Activated CD8-positive, alpha-beta memory T cell treated with anti-CD3 and anti-CD28 coated beads, Interleukin-2, amount 10 ng/mL, durations not matched to agents 7 days and 5 days (primary cell): ENCODE results near the gene C16orf92. TPM values are rescaled to one million over a fixed set of nuclear protein-coding genes. Genes with fewer than 3 reads are reported as not detected.

Experiments used
- ATAC-seq: fragments of 150-1000 bp; cut with Tn5 transposase; one replicate; pipeline ENCODE4 v1.10.0; 2021; ENCODE audit warnings: moderate library complexity
- CTCF ChIA-PET: fragments of 350-600 bp; sonication (Branson Sonifier 250); formaldehyde crosslinking; loops from one replicate; lab custom pipeline; 2021; ENCODE audit warnings: antibody characterized with exemption; lab: Charles Lee
- DNase-seq: peaks from one replicate; pipeline ENCODE4 v3.0.0-alpha.2; 2020
- H3K27ac Mint-ChIP-seq: one replicate; pipeline ENCODE4 v1.8.0; 2021; ENCODE audit warnings: mild to moderate bottlenecking, mixed read lengths
- H3K27me3 Mint-ChIP-seq: one replicate; pipeline ENCODE4 v1.8.0; 2021; ENCODE audit warnings: mixed read lengths
- H3K36me3 Mint-ChIP-seq: one replicate; pipeline ENCODE4 v1.8.0; 2021; ENCODE audit warnings: mild to moderate bottlenecking, mixed read lengths
- H3K4me1 Mint-ChIP-seq: one replicate; pipeline ENCODE4 v1.8.0; 2021; ENCODE audit warnings: mixed read lengths
- H3K4me3 Mint-ChIP-seq: one replicate; pipeline ENCODE4 v1.8.0; 2021; ENCODE audit warnings: mild to moderate bottlenecking, moderate library complexity, mixed read lengths
- H3K9me3 Mint-ChIP-seq: one replicate; pipeline ENCODE4 v1.8.0; 2022; ENCODE audit warnings: low read depth, mixed read lengths
- total RNA-seq, 2 experiments: library from RNA; stranded (reverse); gene quantifications; one replicate each; pipeline ENCODE4 v1.2.3, GENCODE V29; 2021

Gene C16orf92
- total RNA-seq, 2 experiments from 2014 or later, result not detected

DNA sequence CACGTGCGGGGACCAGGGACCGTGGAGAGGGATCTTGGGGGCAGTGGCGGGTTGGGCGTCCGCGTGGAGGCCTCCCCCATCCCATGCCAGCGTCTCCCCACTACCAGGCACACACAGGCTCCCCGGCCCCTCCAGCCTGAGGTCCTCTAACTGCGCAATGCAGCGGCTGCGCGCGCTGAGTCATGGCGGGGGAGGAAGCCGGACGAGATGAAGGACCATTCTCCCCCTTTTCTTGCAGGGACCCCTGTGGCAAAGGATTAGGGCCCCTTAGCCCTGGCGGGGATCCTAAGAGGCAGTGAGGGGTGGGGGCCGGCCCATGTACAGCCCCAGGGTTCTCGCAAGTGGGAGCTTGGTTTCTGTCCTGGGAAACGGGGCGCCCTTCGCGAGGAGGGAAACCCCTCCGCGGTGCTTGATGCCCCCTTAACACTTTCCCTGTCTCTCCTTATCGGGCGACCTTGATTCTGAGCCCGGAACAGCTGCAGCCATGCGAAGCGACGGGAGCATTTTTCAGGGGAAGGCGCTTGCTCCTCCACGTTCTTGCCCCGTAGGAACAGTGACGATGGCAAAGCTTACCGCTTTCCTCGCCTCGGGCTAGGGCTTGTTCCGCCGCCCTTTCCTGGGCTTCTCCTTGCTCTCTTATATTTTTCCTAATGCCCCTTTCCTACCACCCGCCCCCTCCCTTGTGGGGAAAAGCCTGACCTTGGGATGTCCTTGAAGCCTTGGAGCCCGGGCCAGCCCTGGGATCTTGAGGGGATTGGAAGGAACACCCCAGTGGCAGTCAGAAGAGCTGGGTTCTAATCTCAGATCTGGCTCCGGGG is 43.2 kb downstream of the C16orf92 start:
- CTCF ChIA-PET, result interaction anchor here (0.8 to 10.1 kb wide), 16 partner anchors 9 to 374 kb away, joined by 3 to 107 read pairs (median 4); partner anchors contain the start of genes CORO1A, GDPD3, INO80E and TBX6
- Mint-ChIP-seq H3K27me3 (no peaks in the 10 kb centered on the region), H3K4me3 (peak overlapping the region; percentile 95), H3K9me3 (no peaks in the 10 kb centered on the region), H3K27ac (peak overlapping the region; percentile 87), H3K36me3 (peaks cover 55% of the 10 kb centered on the region), H3K4me1 (peaks cover 48% of the 10 kb centered on the region)
- ATAC-seq (peak; percentile 1), DNase-seq (no peak)

GRCh38 chr16:30066761-30067583 is 44.0 kb downstream of the C16orf92 start:
- H3K9me3 Mint-ChIP-seq, result no peaks in the 10 kb centered on the region
- no peak for ATAC-seq
- H3K36me3 Mint-ChIP-seq, result peaks cover 60% of the 10 kb centered on the region
- CTCF ChIA-PET, result interaction anchor here (1.0 to 10.1 kb wide), 9 partner anchors 8 to 119 kb away, joined by 3 to 107 read pairs (median 5); partner anchors contain the start of genes GDPD3 and TBX6
- peaks cover 48% of the 10 kb centered on the region for H3K4me1 Mint-ChIP-seq
- H3K27ac Mint-ChIP-seq, result peak overlapping the region; percentile 87
- H3K4me3 Mint-ChIP-seq, result peak overlapping the region; percentile 95
- H3K27me3 Mint-ChIP-seq, result no peaks in the 10 kb centered on the region
- no peak for DNase-seq

DNA sequence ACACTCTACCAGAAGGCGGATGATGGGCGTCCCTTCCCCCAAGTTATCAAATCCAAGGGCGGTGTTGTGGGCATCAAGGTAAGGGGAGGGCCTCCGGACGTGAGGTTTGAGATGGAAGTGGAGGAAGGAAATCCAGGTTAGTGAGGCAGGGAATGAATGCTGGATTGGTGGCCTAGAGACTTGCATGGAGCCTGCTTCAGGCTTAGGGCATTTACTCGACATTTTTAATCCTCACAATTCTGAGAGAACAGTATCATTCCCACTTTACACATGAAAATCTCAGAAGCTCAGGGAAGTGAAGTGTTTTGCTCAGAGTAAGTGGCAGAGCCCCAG is 44.6 kb downstream of the C16orf92 start:
- no peak for DNase-seq
- H3K27ac Mint-ChIP-seq, result peak overlapping the region; percentile 87
- H3K9me3 Mint-ChIP-seq, result no peaks in the 10 kb centered on the region
- no peak for ATAC-seq
- H3K4me1 Mint-ChIP-seq, result peaks cover 50% of the 10 kb centered on the region
- no peaks in the 10 kb centered on the region for H3K27me3 Mint-ChIP-seq
- peaks cover 63% of the 10 kb centered on the region for H3K36me3 Mint-ChIP-seq
- peak overlapping the region; percentile 95 for H3K4me3 Mint-ChIP-seq
- CTCF ChIA-PET, result interaction anchor here (1.2 to 10.1 kb wide), 4 partner anchors 12 to 118 kb away, joined by 3 to 107 read pairs (median 4); partner anchors contain the start of gene TBX6

DNA sequence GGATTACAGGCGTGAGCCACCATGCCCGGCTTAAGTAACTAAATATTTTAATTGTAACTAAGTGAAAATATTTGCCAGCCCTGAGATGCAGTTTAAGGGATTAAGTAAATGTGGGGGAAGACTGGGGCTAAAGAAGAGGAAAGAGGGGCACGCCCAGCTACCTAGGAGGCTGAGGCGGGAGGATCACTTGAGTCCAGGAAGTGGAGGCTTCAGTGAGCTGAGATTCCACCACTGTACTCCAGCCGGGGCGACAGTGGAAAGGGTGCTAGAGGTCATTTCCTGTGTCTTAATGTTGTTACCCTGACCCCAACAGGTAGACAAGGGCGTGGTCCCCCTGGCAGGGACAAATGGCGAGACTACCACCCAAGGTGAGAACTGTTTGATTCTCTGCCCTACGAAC is 45.3 kb downstream of the C16orf92 start:
- Mint-ChIP-seq H3K27ac (peak overlapping the region; percentile 74), H3K27me3 (no peaks in the 10 kb centered on the region), H3K4me3 (peak overlapping the region; percentile 50), H3K4me1 (peaks cover 47% of the 10 kb centered on the region), H3K36me3 (peaks cover 65% of the 10 kb centered on the region), H3K9me3 (no peaks in the 10 kb centered on the region)
- CTCF ChIA-PET, result interaction anchor here (1.5 to 10.1 kb wide), 2 partner anchors 13 to 24 kb away, joined by 4 to 107 read pairs; partner anchors contain the start of gene TBX6
- DNase-seq (no peak), ATAC-seq (no peak)

DNA sequence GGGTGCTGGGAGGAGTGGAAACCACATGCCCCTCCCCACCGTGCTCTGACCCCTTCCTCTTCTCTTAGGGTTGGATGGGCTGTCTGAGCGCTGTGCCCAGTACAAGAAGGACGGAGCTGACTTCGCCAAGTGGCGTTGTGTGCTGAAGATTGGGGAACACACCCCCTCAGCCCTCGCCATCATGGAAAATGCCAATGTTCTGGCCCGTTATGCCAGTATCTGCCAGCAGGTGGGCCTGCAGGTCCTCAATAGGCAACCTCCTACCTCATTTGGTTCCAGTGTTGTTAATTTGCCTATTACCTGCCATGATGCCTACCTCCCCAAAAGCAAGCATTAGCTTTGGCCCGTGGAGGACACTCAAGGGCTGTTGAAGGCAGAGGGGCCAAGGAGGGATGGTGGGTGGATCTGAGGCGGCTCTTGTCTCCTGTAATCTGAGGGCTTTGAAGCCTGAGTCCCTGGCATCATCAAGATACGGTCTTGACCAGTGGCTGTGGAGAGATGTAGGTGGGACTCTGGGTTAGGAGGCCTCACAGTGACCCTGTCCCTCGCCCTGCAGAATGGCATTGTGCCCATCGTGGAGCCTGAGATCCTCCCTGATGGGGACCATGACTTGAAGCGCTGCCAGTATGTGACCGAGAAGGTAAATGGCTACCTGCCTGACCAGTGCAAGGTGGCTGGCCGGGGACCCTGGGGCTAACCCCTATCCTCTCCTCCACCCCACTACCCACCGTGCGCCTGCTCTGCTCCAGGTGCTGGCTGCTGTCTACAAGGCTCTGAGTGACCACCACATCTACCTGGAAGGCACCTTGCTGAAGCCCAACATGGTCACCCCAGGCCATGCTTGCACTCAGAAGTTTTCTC is 46.0 kb downstream of the C16orf92 start:
- Mint-ChIP-seq H3K27me3 (no peaks in the 10 kb centered on the region), H3K9me3 (no peaks in the 10 kb centered on the region), H3K4me3 (peak overlapping the region; percentile 50), H3K27ac (peak overlapping the region; percentile 74), H3K36me3 (peaks cover 69% of the 10 kb centered on the region), H3K4me1 (peaks cover 43% of the 10 kb centered on the region)
- CTCF ChIA-PET, result interaction anchor here (10.1 kb wide), 1 partner anchor 23 kb away, joined by 107 read pairs; the partner anchor contains the start of gene TBX6
- ATAC-seq (no peak), DNase-seq (peak; percentile 67)

GRCh38 chr16:30069611-30070462 is 46.8 kb downstream of the C16orf92 start:
- Mint-ChIP-seq H3K27ac (peak overlapping the region; percentile 53), H3K27me3 (no peaks in the 10 kb centered on the region), H3K36me3 (peaks cover 67% of the 10 kb centered on the region), H3K4me3 (no peak overlapping the region), H3K9me3 (no peaks in the 10 kb centered on the region), H3K4me1 (peaks cover 45% of the 10 kb centered on the region)
- ATAC-seq (no peak), DNase-seq (no peak)
- CTCF ChIA-PET, result interaction anchor here (1.1 to 10.1 kb wide), 2 partner anchors 22 to 86 kb away, joined by 4 to 107 read pairs; partner anchors contain the start of gene TBX6

- H3K4me1 Mint-ChIP-seq, result peaks cover 48% of the 10 kb centered on the region
- CTCF ChIA-PET, result interaction anchor here (1.1 to 10.1 kb wide), 2 partner anchors 22 to 85 kb away, joined by 4 to 107 read pairs; partner anchors contain the start of gene TBX6
- H3K36me3 Mint-ChIP-seq, result peaks cover 63% of the 10 kb centered on the region
- H3K4me3 Mint-ChIP-seq, result no peak overlapping the region
- DNase-seq (no peak), ATAC-seq (no peak)
- H3K27me3 Mint-ChIP-seq, result no peaks in the 10 kb centered on the region
- no peak overlapping the region for H3K27ac Mint-ChIP-seq
- H3K9me3 Mint-ChIP-seq, result no peaks in the 10 kb centered on the region
Measured at GRCh38 chr16:30070490-30070889, 47.5 kb downstream of the C16orf92 start.

Other genes with a start within 250 kb of the C16orf92 start
- not detected for gene ZG16, start 244.9 kb upstream of the C16orf92 start, total RNA-seq
- 100 to 1,000 TPM; 205 to 266 TPM for gene KIF22, start 232.4 kb upstream of the C16orf92 start, total RNA-seq
- 100 to 1,000 TPM; 411 to 434 TPM for gene MAZ, start 216.7 kb upstream of the C16orf92 start, total RNA-seq
- 1 to 10 TPM in 1 of 2 experiments, under 1 TPM in 1; 0.85 to 1.1 TPM for gene PRRT2, start 211.0 kb upstream of the C16orf92 start, total RNA-seq
- 10 to 100 TPM; 34.3 to 35.2 TPM for gene PAGR1, start 207.0 kb upstream of the C16orf92 start, total RNA-seq
- 100 to 1,000 TPM; 110 to 123 TPM for gene MVP, start 202.7 kb upstream of the C16orf92 start, total RNA-seq
- gene CDIPT, start 160.0 kb upstream of the C16orf92 start, total RNA-seq, result 10 to 100 TPM; 52.0 to 62.0 TPM
- gene SEZ6L2, start 123.6 kb upstream of the C16orf92 start, total RNA-seq, result under 1 TPM in 1 of 2 experiments, not detected in 1; 0.09 TPM
- under 1 TPM in 1 of 2 experiments, not detected in 1; 0.33 TPM for gene ASPHD1, start 122.7 kb upstream of the C16orf92 start, total RNA-seq
- 10 to 100 TPM; 44.6 to 48.4 TPM for gene KCTD13, start 97.0 kb upstream of the C16orf92 start, total RNA-seq
- gene TMEM219, start 61.1 kb upstream of the C16orf92 start, total RNA-seq, result 10 to 100 TPM; 56.9 to 67.6 TPM
- gene TAOK2, start 49.3 kb upstream of the C16orf92 start, total RNA-seq, result 10 to 100 TPM; 51.1 to 55.3 TPM
- gene HIRIP3, start 27.6 kb upstream of the C16orf92 start, total RNA-seq, result 10 to 100 TPM; 49.3 to 56.5 TPM
- 100 to 1,000 TPM; 102 to 116 TPM for gene INO80E, start 27.0 kb upstream of the C16orf92 start, total RNA-seq
- gene DOC2A, start 12.2 kb upstream of the C16orf92 start, total RNA-seq, result under 1 TPM in 1 of 2 experiments, not detected in 1; 0.49 TPM
- 1 to 10 TPM; 1.6 to 6.5 TPM for gene TLCD3B, start 8.1 kb downstream of the C16orf92 start, total RNA-seq
- 1,000 to 10,000 TPM; 1,292 to 1,318 TPM for gene ALDOA, start 42.6 kb downstream of the C16orf92 start, total RNA-seq
- 100 to 1,000 TPM; 149 to 161 TPM for gene PPP4C, start 52.8 kb downstream of the C16orf92 start, total RNA-seq
- gene TBX6, start 68.7 kb downstream of the C16orf92 start, total RNA-seq, result 1 to 10 TPM; 2.0 to 2.9 TPM
- 10 to 100 TPM; 47.2 to 47.8 TPM for gene YPEL3, start 73.0 kb downstream of the C16orf92 start, total RNA-seq
- 10 to 100 TPM in 1 of 2 experiments, 1 to 10 TPM in 1; 8.1 to 19.5 TPM for gene GDPD3, start 90.3 kb downstream of the C16orf92 start, total RNA-seq
- gene MAPK3, start 100.0 kb downstream of the C16orf92 start, total RNA-seq, result 10 to 100 TPM; 67.1 to 95.1 TPM
- gene CORO1A, start 160.4 kb downstream of the C16orf92 start, total RNA-seq, result 1,000 to 10,000 TPM; 1,639 to 1,875 TPM
- gene BOLA2B, start 170.5 kb downstream of the C16orf92 start, total RNA-seq, result 100 to 1,000 TPM; 210 to 238 TPM
- gene SLX1A, start 170.7 kb downstream of the C16orf92 start, total RNA-seq, result 100 to 1,000 TPM; 109 to 121 TPM
- 10 to 100 TPM; 23.4 to 29.6 TPM for gene SULT1A3, start 176.1 kb downstream of the C16orf92 start, total RNA-seq
- gene NPIPB13, start 225.3 kb downstream of the C16orf92 start, total RNA-seq, result 10 to 100 TPM; 12.8 to 23.8 TPM